Measurements from ENCODE around the gene MACF1.

The MACF1 gene

GRCh38 chr1:39266269-39266668, 61.8 kb downstream of the MACF1 start:
- DNase-seq, result no peak

GRCh38 chr1:39266792-39267191, 62.3 kb downstream of the MACF1 start:
- DNase-seq, result no peak

GRCh38 chr1:39268112-39268581, 63.7 kb downstream of the MACF1 start:
- no peak for DNase-seq

GRCh38 chr1:39268906-39269305, 64.4 kb downstream of the MACF1 start:
- no peak for DNase-seq

GRCh38 chr1:39269349-39269748, 64.9 kb downstream of the MACF1 start:
- DNase-seq, result no peak

- DNase-seq, result no peak
These were observed 65.4 kb downstream of the MACF1 start for GRCh38 chr1:39269791-39270342.

GRCh38 chr1:39270368-39270767, 65.9 kb downstream of the MACF1 start:
- DNase-seq, result no peak

- DNase-seq, result no peak
These were observed 67.7 kb downstream of the MACF1 start for GRCh38 chr1:39272027-39272797.

GRCh38 chr1:39272798-39273469, 68.4 kb downstream of the MACF1 start:
- DNase-seq, result no peak

GRCh38 chr1:39275836-39276507, 71.5 kb downstream of the MACF1 start:
- DNase-seq, result no peak

- DNase-seq, result no peak
These were observed 73.4 kb downstream of the MACF1 start for GRCh38 chr1:39277879-39278278.

- DNase-seq, result no peak
These were observed 78.2 kb downstream of the MACF1 start for GRCh38 chr1:39282537-39283216.

GRCh38 chr1:39283858-39284257, 79.4 kb downstream of the MACF1 start:
- DNase-seq, result no peak

- DNase-seq, result no peak
These were observed 83.0 kb downstream of the MACF1 start for GRCh38 chr1:39287541-39287940.

- no peak for DNase-seq
These were observed 84.4 kb downstream of the MACF1 start for GRCh38 chr1:39288735-39289465.

- DNase-seq, result no peak
These were observed 87.9 kb downstream of the MACF1 start for GRCh38 chr1:39292401-39292800.

- DNase-seq, result no peak
These were observed 89.0 kb downstream of the MACF1 start for GRCh38 chr1:39293375-39294070.

- no peak for DNase-seq
These were observed 90.0 kb downstream of the MACF1 start for GRCh38 chr1:39294531-39294930.

- no peak for DNase-seq
These were observed 91.4 kb downstream of the MACF1 start for GRCh38 chr1:39295901-39296300.

- no peak for DNase-seq
These were observed 93.1 kb downstream of the MACF1 start for GRCh38 chr1:39297551-39297950.

- no peak for DNase-seq
These were observed 97.1 kb downstream of the MACF1 start for GRCh38 chr1:39301606-39302005.

GRCh38 chr1:39305555-39305954, 101.1 kb downstream of the MACF1 start:
- DNase-seq, result no peak

Data from SW 1271 (cell line).